ENCODE measurements around the gene PACSIN2. TPM values are rescaled to one million over a fixed set of nuclear protein-coding genes. Genes with fewer than 3 reads are reported as not detected.

Gene PACSIN2
- total and polyA plus RNA-seq, 4 donors = 40.3 to 149 (median 84.0) TPM

DNA sequence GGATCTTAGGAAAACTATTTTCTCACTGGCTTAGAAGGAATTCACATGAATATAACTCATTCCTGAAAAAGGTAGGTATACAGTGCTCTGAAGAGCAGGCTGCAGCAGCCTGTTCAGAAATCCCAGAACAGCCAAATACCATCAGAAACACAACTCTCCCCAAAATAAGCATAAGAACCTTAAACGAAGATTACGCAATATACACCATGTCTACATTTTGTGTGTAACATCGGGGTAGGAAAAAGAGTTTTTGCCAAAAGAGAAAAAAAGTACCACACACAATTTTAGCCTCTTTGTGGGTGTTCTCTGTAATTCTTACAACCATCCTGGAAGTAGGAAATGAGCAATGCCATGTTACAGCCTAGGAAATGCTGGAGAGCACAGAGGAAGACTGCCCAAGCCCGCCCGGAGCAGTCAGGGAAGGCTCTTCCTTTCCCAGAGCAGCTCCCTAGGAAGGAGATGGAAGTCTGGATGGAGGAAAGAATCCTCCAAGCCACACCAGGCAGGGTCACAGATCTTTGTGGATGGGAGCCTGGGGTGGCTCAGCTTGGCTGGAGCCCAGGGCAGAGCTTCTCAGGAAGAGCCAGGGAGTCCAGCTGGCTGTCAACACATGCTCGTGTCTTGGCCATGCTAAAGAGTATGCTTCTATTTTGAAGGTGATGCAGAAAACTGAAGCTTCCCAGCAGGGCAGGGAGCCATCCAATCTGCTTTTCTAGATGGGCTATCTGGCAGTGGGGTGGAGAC is 108.2 kb downstream of the PACSIN2 start:
- Histone ChIP-seq H3K36me3 (ENCODE audit: control insufficient read depth in 4 of 4, insufficient read depth in 4 of 4, low read length in 4 of 4) (peaks cover 0 to 22% (median 8%) of the 10 kb centered on the region in 4 donors), H3K27ac (ENCODE audit: low read depth in 1 of 2, low read length in 1 of 2) (peak overlapping the region; percentile 71 to 72), H3K4me3 (no peak overlapping the region), H3K4me1 (ENCODE audit: control insufficient read depth in 5 of 5, insufficient read depth in 5 of 5, low read length in 5 of 5) (peaks cover 27 to 44% (median 30%) of the 10 kb centered on the region in 5 donors), H3K27me3 (ENCODE audit: control insufficient read depth in 3 of 3, insufficient read depth in 3 of 3, low read length in 2 of 3) (no peaks in the 10 kb centered on the region), H3K9ac (ENCODE audit: insufficient read depth in 1 of 2, low read length in 2 of 2) (no peak overlapping the region), H3K9me3 (ENCODE audit: control insufficient read depth in 4 of 4, insufficient read depth in 3 of 4, low read length in 3 of 4) (peaks cover 0 to 3% (median 0%) of the 10 kb centered on the region in 4 donors)
- TF ChIP-seq, protein P1, sequence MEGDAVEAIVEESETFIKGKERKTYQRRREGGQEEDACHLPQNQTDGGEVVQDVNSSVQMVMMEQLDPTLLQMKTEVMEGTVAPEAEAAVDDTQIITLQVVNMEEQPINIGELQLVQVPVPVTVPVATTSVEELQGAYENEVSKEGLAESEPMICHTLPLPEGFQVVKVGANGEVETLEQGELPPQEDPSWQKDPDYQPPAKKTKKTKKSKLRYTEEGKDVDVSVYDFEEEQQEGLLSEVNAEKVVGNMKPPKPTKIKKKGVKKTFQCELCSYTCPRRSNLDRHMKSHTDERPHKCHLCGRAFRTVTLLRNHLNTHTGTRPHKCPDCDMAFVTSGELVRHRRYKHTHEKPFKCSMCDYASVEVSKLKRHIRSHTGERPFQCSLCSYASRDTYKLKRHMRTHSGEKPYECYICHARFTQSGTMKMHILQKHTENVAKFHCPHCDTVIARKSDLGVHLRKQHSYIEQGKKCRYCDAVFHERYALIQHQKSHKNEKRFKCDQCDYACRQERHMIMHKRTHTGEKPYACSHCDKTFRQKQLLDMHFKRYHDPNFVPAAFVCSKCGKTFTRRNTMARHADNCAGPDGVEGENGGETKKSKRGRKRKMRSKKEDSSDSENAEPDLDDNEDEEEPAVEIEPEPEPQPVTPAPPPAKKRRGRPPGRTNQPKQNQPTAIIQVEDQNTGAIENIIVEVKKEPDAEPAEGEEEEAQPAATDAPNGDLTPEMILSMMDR (IDR thresholded peaks at IDR 0.05; ENCODE audit: control extremely low read depth, extremely low read depth) = no peak
- peak; percentile 83 to 93 (median 89) for DNase-seq
- no peak for ATAC-seq (ENCODE audit: insufficient read depth, low FRiP score)
- 56 to 66% methylated on average over 6 of the region's 6 CpGs for WGBS, 2 donors

DNA sequence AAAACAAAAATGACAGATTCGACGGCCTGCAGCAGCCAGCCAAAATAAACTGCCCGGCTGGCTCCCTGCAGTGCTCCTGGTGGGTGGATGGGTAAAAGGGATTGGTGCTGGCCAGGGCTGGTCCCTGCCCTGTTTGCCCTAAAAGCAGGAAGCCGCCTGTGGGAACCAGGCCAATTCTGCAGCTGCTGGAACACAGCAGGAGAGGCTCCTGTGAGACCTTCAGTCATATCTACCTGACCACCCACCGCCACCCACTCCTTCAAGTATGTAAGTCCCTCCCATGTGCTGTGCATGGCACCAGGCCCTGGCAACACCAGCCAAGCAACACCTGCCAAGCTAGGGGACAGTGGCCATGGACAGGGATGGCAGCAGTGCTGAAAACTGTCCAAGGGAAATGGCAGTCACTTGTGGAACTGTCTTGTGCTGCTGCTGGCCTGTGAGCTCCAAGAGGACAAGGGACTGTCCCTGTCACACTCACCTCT is 109.2 kb downstream of the PACSIN2 start:
- Histone ChIP-seq H3K36me3 (ENCODE audit: control insufficient read depth in 4 of 4, insufficient read depth in 4 of 4, low read length in 4 of 4) (peaks cover 0 to 20% (median 6%) of the 10 kb centered on the region in 4 donors), H3K9ac (ENCODE audit: insufficient read depth in 1 of 2, low read length in 2 of 2) (no peak overlapping the region), H3K9me3 (ENCODE audit: control insufficient read depth in 4 of 4, insufficient read depth in 3 of 4, low read length in 3 of 4) (peaks cover 0 to 3% (median 0%) of the 10 kb centered on the region in 4 donors), H3K4me1 (ENCODE audit: control insufficient read depth in 5 of 5, insufficient read depth in 5 of 5, low read length in 5 of 5) (peaks cover 27 to 44% (median 30%) of the 10 kb centered on the region in 5 donors), H3K27ac (ENCODE audit: low read depth in 1 of 2, low read length in 1 of 2) (peak overlapping the region; percentile 48 to 72), H3K27me3 (ENCODE audit: control insufficient read depth in 3 of 3, insufficient read depth in 3 of 3, low read length in 2 of 3) (no peaks in the 10 kb centered on the region), H3K4me3 (no peak overlapping the region)
- ATAC-seq (ENCODE audit: insufficient read depth, low FRiP score) (no peak), DNase-seq (peak in 1 of 3 donors; percentile 28)
- TF ChIP-seq, protein P1 (IDR thresholded peaks at IDR 0.05; ENCODE audit: control extremely low read depth, extremely low read depth) = no peak
- 46 to 66% methylated on average over 5 of the region's 5 CpGs for WGBS, 2 donors

DNA sequence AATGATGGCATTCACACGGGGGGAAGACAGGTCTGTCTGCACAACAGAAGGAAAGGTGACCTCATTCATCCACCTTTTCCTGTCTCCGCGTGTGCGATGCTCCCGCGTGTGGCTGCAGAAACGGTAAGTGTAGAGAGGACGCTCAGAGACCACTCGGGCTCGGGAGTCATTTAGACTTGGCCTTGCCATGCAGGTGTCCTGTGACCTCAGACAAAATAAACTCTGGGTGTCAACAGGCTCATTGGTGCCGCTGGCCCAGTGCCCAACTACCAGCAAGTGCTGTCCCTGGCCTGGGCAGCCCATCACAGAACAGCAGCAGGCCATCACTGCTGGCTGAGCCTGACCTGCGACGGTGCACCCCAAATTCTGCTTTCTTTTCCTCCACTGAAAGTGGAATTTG is 109.7 kb downstream of the PACSIN2 start:
- WGBS, 2 donors = 77 to 82% methylated on average over 13 of the region's 13 CpGs
- DNase-seq (no peak), ATAC-seq (ENCODE audit: insufficient read depth, low FRiP score) (no peak)
- H3K27ac ChIP-seq (ENCODE audit: low read depth in 1 of 2, low read length in 1 of 2) = peak overlapping the region; percentile 43 to 44
- H3K27me3 ChIP-seq (ENCODE audit: control insufficient read depth in 3 of 3, insufficient read depth in 3 of 3, low read length in 2 of 3) = no peaks in the 10 kb centered on the region
- H3K9ac ChIP-seq (ENCODE audit: insufficient read depth in 1 of 2, low read length in 2 of 2) = no peak overlapping the region
- H3K4me3 ChIP-seq = no peak overlapping the region
- H3K4me1 ChIP-seq (ENCODE audit: control insufficient read depth in 5 of 5, insufficient read depth in 5 of 5, low read length in 5 of 5) = peaks cover 27 to 44% (median 30%) of the 10 kb centered on the region in 5 donors
- peaks cover 0 to 3% (median 0%) of the 10 kb centered on the region in 4 donors for H3K9me3 ChIP-seq (ENCODE audit: control insufficient read depth in 4 of 4, insufficient read depth in 3 of 4, low read length in 3 of 4)
- TF ChIP-seq, protein P1 (IDR thresholded peaks at IDR 0.05; ENCODE audit: control extremely low read depth, extremely low read depth) = no peak
- peaks cover 0 to 17% (median 4%) of the 10 kb centered on the region in 4 donors for H3K36me3 ChIP-seq (ENCODE audit: control insufficient read depth in 4 of 4, insufficient read depth in 4 of 4, low read length in 4 of 4)
